HG03135 (cell line): ENCODE measurements around the gene CDH15.

Source experiments
- ATAC-seq: cut with Tn5 transposase; IDR thresholded peaks from one replicate; pipeline ENCODE4 v1.9.1; 2021; ENCODE audit warnings: mild to moderate bottlenecking, moderate library complexity; ENCODE audit not compliant: unreplicated experiment

Gene CDH15

GRCh38 chr16:89170346-89171215 lies 967 bp upstream of the CDH15 start:
- no peak for ATAC-seq

- ATAC-seq, result no peak
Measured at GRCh38 chr16:89172171-89172527, 601 bp downstream of the CDH15 start.

- ATAC-seq, result no peak
Measured at GRCh38 chr16:89172528-89173173, 1.1 kb downstream of the CDH15 start.

GRCh38 chr16:89173174-89173921 lies 1.8 kb downstream of the CDH15 start:
- ATAC-seq, result no peak

GRCh38 chr16:89174055-89174827 lies 2.7 kb downstream of the CDH15 start:
- no peak for ATAC-seq

GRCh38 chr16:89174877-89175276 lies 3.3 kb downstream of the CDH15 start:
- ATAC-seq, result no peak

- no peak for ATAC-seq
Measured at GRCh38 chr16:89175280-89176146, 4.0 kb downstream of the CDH15 start.

GRCh38 chr16:89176147-89176690 lies 4.7 kb downstream of the CDH15 start:
- ATAC-seq, result no peak

GRCh38 chr16:89176717-89177116 lies 5.2 kb downstream of the CDH15 start:
- ATAC-seq, result no peak

- ATAC-seq, result no peak
Measured at GRCh38 chr16:89177501-89177900, 6.0 kb downstream of the CDH15 start.

- no peak for ATAC-seq
Measured at GRCh38 chr16:89178453-89179147, 7.1 kb downstream of the CDH15 start.

GRCh38 chr16:89179148-89179484 lies 7.6 kb downstream of the CDH15 start:
- ATAC-seq, result no peak

GRCh38 chr16:89179656-89180315 lies 8.2 kb downstream of the CDH15 start:
- ATAC-seq, result no peak

GRCh38 chr16:89183463-89183862 lies 11.9 kb downstream of the CDH15 start:
- ATAC-seq, result no peak

- no peak for ATAC-seq
Measured at GRCh38 chr16:89183975-89184676, 12.6 kb downstream of the CDH15 start.

- ATAC-seq, result no peak
Measured at GRCh38 chr16:89184677-89184932, 13.1 kb downstream of the CDH15 start.

GRCh38 chr16:89184933-89185794 lies 13.6 kb downstream of the CDH15 start:
- no peak for ATAC-seq
